H1 (cell line): ENCODE results near the gene RAP1B. TPM values are rescaled to one million over a fixed set of nuclear protein-coding genes. Genes with fewer than 3 reads are reported as not detected.

Experiments
- CTCF ChIA-PET: fragments of 300-600 bp; sonication (Branson Sonifier 250); formaldehyde crosslinking; loops from one replicate; lab custom pipeline; 2021; ENCODE audit not compliant: partially characterized antibody; lab: Charles Lee
- POLR2A ChIA-PET: fragments of 300-600 bp; sonication (Branson Sonifier 250); formaldehyde crosslinking; loops from one replicate; lab custom pipeline; 2021; ENCODE audit warnings: inconsistent platforms; ENCODE audit not compliant: partially characterized antibody; lab: Charles Lee
- DNase-seq, 2 experiments: peaks; one replicate each; pipeline versions ENCODE4 v3.0.0 to v3.0.0-alpha.2; 2010 to 2022; ENCODE audit warnings: low spot score in 2 of 2, low read depth in 1 of 2, mixed read lengths in 1 of 2
- FAIRE-seq: peaks from 2 replicates; lab custom pipeline; 2011; peaks lifted over from hg19 to GRCh38; lab: Jason Lieb, UNC
- H2AFZ ChIP-seq: 2 replicates; pipeline ENCODE4 v1.8.1; 2012; ENCODE audit warnings: low read length, inconsistent platforms
- H2AK5ac ChIP-seq: 2 replicates; pipeline ENCODE4 v1.6.1; 2013; ENCODE audit warnings: low read depth, low read length
- H2BK120ac ChIP-seq: replicated peaks from 2 replicates; pipeline ENCODE3; 2013; ENCODE audit warnings: low read depth, low read length, inconsistent platforms
- H2BK12ac ChIP-seq: 2 replicates; pipeline ENCODE4 v1.6.1; 2013; ENCODE audit warnings: low read depth, low read length
- H2BK15ac ChIP-seq: 2 replicates; pipeline ENCODE4 v1.6.1; 2013; ENCODE audit warnings: low read length
- H2BK20ac ChIP-seq: 2 replicates; pipeline ENCODE4 v1.6.1; 2013; ENCODE audit warnings: low read length
- H2BK5ac ChIP-seq: 2 replicates; pipeline ENCODE4 v1.6.1; 2013; ENCODE audit warnings: low read depth, low read length
- H3K14ac ChIP-seq: 2 replicates; pipeline ENCODE4 v1.6.1; 2013; ENCODE audit warnings: inconsistent platforms; ENCODE audit not compliant: insufficient read length
- H3K18ac ChIP-seq: 2 replicates; pipeline ENCODE4 v1.6.1; 2013; ENCODE audit warnings: low read length; ENCODE audit errors: extremely low read depth
- H3K23ac ChIP-seq: 2 replicates; pipeline ENCODE4 v1.6.1; 2013; ENCODE audit warnings: inconsistent platforms; ENCODE audit not compliant: insufficient read length
- H3K23me2 ChIP-seq: 2 replicates; pipeline ENCODE4 v1.6.1; 2013; ENCODE audit warnings: low read depth, low read length
- H3K27ac ChIP-seq: 2 replicates; pipeline ENCODE4 v1.6.1; 2011; ENCODE audit warnings: low read depth, low read length, inconsistent platforms
- H3K27me3 ChIP-seq, 4 experiments: replicated peaks in 1 of 4; 1 replicate in 1 of 4; 2 replicates in 3 of 4; pipeline versions ENCODE4 v1.6.1 to v1.8.1; 2011 to 2013; ENCODE audit warnings: low read length in 3 of 4, mild to moderate bottlenecking in 3 of 4, inconsistent platforms in 2 of 4, mixed read lengths in 2 of 4, moderate library complexity in 1 of 4; ENCODE audit not compliant: control insufficient read depth in 3 of 4, insufficient read depth in 3 of 4; ENCODE audit errors: extremely low read depth in 1 of 4
- H3K36me3 ChIP-seq, 4 experiments: 2 replicates each; pipeline versions ENCODE4 v1.6.1 to v1.8.1; 2011 to 2013; ENCODE audit warnings: mild to moderate bottlenecking in 4 of 4, low read length in 3 of 4, moderate library complexity in 2 of 4, control low read depth in 1 of 4, inconsistent platforms in 1 of 4; ENCODE audit not compliant: insufficient read depth in 4 of 4, control insufficient read depth in 2 of 4
- H3K4ac ChIP-seq: replicated peaks from 2 replicates; pipeline ENCODE3; 2013; ENCODE audit warnings: low read length, low read depth, mixed read lengths, inconsistent platforms; ENCODE audit not compliant: insufficient read length
- H3K4me1 ChIP-seq, 4 experiments: replicated peaks in 1 of 4; 1 replicate in 1 of 4; 2 replicates in 3 of 4; pipeline versions ENCODE4 v1.6.1 to v1.8.1; 2011 to 2013; ENCODE audit warnings: low read length in 3 of 4, inconsistent platforms in 2 of 4, mixed read lengths in 1 of 4; ENCODE audit not compliant: insufficient read depth in 4 of 4, control insufficient read depth in 3 of 4
- H3K4me2 ChIP-seq, 2 experiments: 2 replicates each; pipeline versions ENCODE4 v1.6.1 to v1.8.1; 2011 to 2013; ENCODE audit warnings: low read depth in 2 of 2, low read length in 2 of 2, control low read depth in 1 of 2, inconsistent platforms in 1 of 2, mild to moderate bottlenecking in 1 of 2; ENCODE audit not compliant: insufficient read depth in 1 of 2
- H3K4me3 ChIP-seq, 4 experiments: fragments of 200-600, 300-600 bp in 1 of 4; sonication (generic), shearing (Covaris generic), sonication (Bioruptor Twin) in 1 of 4; 2 replicates each; pipeline versions ENCODE4 v1.5.1 to v1.8.1; 2011 to 2016; ENCODE audit warnings: low read length in 4 of 4, low read depth in 3 of 4, control low read depth in 2 of 4, inconsistent platforms in 2 of 4, mild to moderate bottlenecking in 2 of 4, mixed read lengths in 1 of 4, moderate library complexity in 1 of 4; ENCODE audit not compliant: insufficient read depth in 2 of 4; ENCODE audit errors: extremely low read depth in 1 of 4
- H3K56ac ChIP-seq: replicated peaks from 2 replicates; pipeline ENCODE3; 2013; ENCODE audit warnings: low read depth, mild to moderate bottlenecking, mixed read lengths, low read length, inconsistent platforms; ENCODE audit not compliant: insufficient read length
- H3K79me1 ChIP-seq: 2 replicates; pipeline ENCODE4 v1.6.1; 2013; ENCODE audit warnings: low read depth, low read length, control low read depth
- H3K79me2 ChIP-seq, 2 experiments: 2 replicates each; pipeline versions ENCODE4 v1.6.1 to v1.8.1; 2012 to 2013; ENCODE audit warnings: low read length in 2 of 2, mild to moderate bottlenecking in 2 of 2, inconsistent platforms in 1 of 2; ENCODE audit not compliant: insufficient read depth in 2 of 2, control insufficient read depth in 1 of 2
- H3K9ac ChIP-seq, 4 experiments: replicated peaks in 1 of 4; 1 replicate in 1 of 4; 2 replicates in 3 of 4; pipeline versions ENCODE4 v1.6.1 to v1.8.1; 2011 to 2013; ENCODE audit warnings: low read depth in 3 of 4, low read length in 3 of 4, control low read depth in 2 of 4, mild to moderate bottlenecking in 2 of 4, moderate library complexity in 2 of 4, inconsistent platforms in 1 of 4; ENCODE audit errors: extremely low read depth in 1 of 4
- H3K9me3 ChIP-seq, 2 experiments: 2 replicates each; pipeline versions ENCODE4 v1.6.1 to v1.8.1; 2012 to 2013; ENCODE audit warnings: mild to moderate bottlenecking in 2 of 2, moderate library complexity in 2 of 2, control low read depth in 1 of 2, inconsistent platforms in 1 of 2, low read depth in 1 of 2, low read length in 1 of 2, mixed read lengths in 1 of 2; ENCODE audit not compliant: insufficient read depth in 2 of 2
- H4K20me1 ChIP-seq, 2 experiments: replicated peaks in 1 of 2; 2 replicates each; pipeline versions ENCODE3 to v1.8.1; 2011 to 2013; ENCODE audit warnings: inconsistent platforms in 2 of 2, low read length in 2 of 2, mild to moderate bottlenecking in 1 of 2; ENCODE audit not compliant: insufficient read depth in 2 of 2, control insufficient read depth in 1 of 2
- H4K5ac ChIP-seq: 2 replicates; pipeline ENCODE4 v1.6.1; 2013; ENCODE audit warnings: low read length, low read depth, mixed read lengths, inconsistent platforms; ENCODE audit not compliant: insufficient read length
- H4K8ac ChIP-seq: 2 replicates; pipeline ENCODE4 v1.8.0; 2013; ENCODE audit warnings: mild to moderate bottlenecking, moderate library complexity, low read length, inconsistent platforms; ENCODE audit not compliant: insufficient read depth; ENCODE audit errors: extremely low read depth
- H4K91ac ChIP-seq: replicated peaks from 2 replicates; pipeline ENCODE3; 2013; ENCODE audit warnings: low read length, mixed read lengths, inconsistent platforms; ENCODE audit not compliant: insufficient read length
- FOSL1 ChIP-seq: IDR thresholded peaks from 2 replicates; pipeline ENCODE4 v1.6.1; 2011; ENCODE audit warnings: mild to moderate bottlenecking, low read depth, low read length, moderate library complexity; ENCODE audit not compliant: insufficient read depth
- KDM5A ChIP-seq: fragments of 200-600 bp; IDR thresholded peaks from 2 replicates; pipeline ENCODE4 v1.7.1; 2012; ENCODE audit warnings: mild to moderate bottlenecking, low read length, inconsistent platforms, mixed read lengths
- MAFK ChIP-seq: IDR thresholded peaks from 2 replicates; pipeline ENCODE4 v1.6.1; 2012; ENCODE audit warnings: low read depth, mild to moderate bottlenecking, improper control_type of control experiment, low read length
- RAD21 ChIP-seq, 2 experiments: IDR thresholded peaks in 1 of 2; conservative IDR thresholded peaks in 1 of 2; 2 replicates each; pipeline ENCODE4 v1.6.1; 2011; ENCODE audit warnings: low read depth in 2 of 2, low read length in 2 of 2, improper control_type of control experiment in 1 of 2, inconsistent platforms in 1 of 2, mild to moderate bottlenecking in 1 of 2, moderate library complexity in 1 of 2
- WGBS, 2 experiments: shearing (Covaris generic) in 1 of 2; methylation state at CpG; one replicate each; pipeline versions ENCODE4 v1.1.6 to v1.1.7; 2013 to 2015; ENCODE audit warnings: low lambda C conversion rate in 2 of 2, mixed read lengths in 2 of 2, inconsistent platforms in 1 of 2, low coverage in 1 of 2, missing lambda C conversion rate in 1 of 2; ENCODE audit not compliant: insufficient replicate concordance in 2 of 2, insufficient coverage in 1 of 2, insufficient read length in 1 of 2; ENCODE audit errors: extremely low coverage in 1 of 2, missing lambda C conversion rate in 1 of 2; 5-methylcytosine and 5-hydroxymethylcytosine counted together
- polyA plus RNA-seq, 7 experiments: library from polyadenylated mRNA; depleted of rRNA in 3 of 7; stranded (reverse) in 5 of 7; unstranded in 2 of 7; fragments of >200 nt in 5 of 7; fragments of 200-250 nt in 2 of 7; gene quantifications; 1 replicate in 5 of 7; 2 replicates in 1 of 7; 4 replicates in 1 of 7; pipeline versions ENCODE4 v1.2.1 to v1.2.3, GENCODE V29; 2011 to 2013; ENCODE audit warnings: missing spikeins in 2 of 7, mixed read lengths in 2 of 7
- total RNA-seq: library from RNA; stranded (reverse); fragmentation: NEBNext Ultra II Directional; extraction: Animal tissue kit (Norgen Biotek cat#: 25700); gene quantifications from 2 replicates; pipeline ENCODE4 v1.2.1, GENCODE V29; 2021

The RAP1B gene
- total and polyA plus RNA-seq, 2 of the 8 experiments (the other 6 are each of a cell fraction or from before 2014, with no cell fraction given) = 61.4 to 112 TPM

GRCh38 chr12:68612697-68613096 is 2.0 kb downstream of the RAP1B start:
- no peaks in the 10 kb centered on the region for H3K9me3 ChIP-seq
- peak overlapping the region; percentile 66 to 68; a peak in 1 of 4 replicates for H3K4me2 ChIP-seq
- no peak overlapping the region for H4K5ac ChIP-seq
- no peak overlapping the region for H2BK20ac ChIP-seq
- peaks cover 4% of the 10 kb centered on the region; the same call in 1 of the 2 replicates for H3K23me2 ChIP-seq
- no peak overlapping the region for H4K8ac ChIP-seq
- no peak overlapping the region for H2BK5ac ChIP-seq
- FAIRE-seq (no peak), DNase-seq (no peak)
- H4K20me1 ChIP-seq = peaks cover 12 to 16% of the 10 kb centered on the region in 2 experiments
- H3K4ac ChIP-seq = no peak overlapping the region
- CTCF ChIA-PET = interaction anchor here (0.6 kb wide), 1 partner anchor 41 kb away, joined by 3 read pairs; no protein-coding TSS in a partner anchor
- peaks cover 0 to 5% (median 0%) of the 10 kb centered on the region in 4 experiments; a peak in 2 of 8 replicates for H3K36me3 ChIP-seq
- H3K79me2 ChIP-seq = peaks cover 8 to 64% of the 10 kb centered on the region in 2 experiments
- POLR2A ChIA-PET = interaction anchor here (1.0 kb wide), 1 partner anchor 8 kb away, joined by 3 read pairs; no protein-coding TSS in a partner anchor
- H2BK120ac ChIP-seq = no peak overlapping the region
- H2AFZ ChIP-seq = no peak overlapping the region
- H3K4me1 ChIP-seq = peaks cover 0 to 11% (median 6%) of the 10 kb centered on the region in 4 experiments; a peak in 6 of 7 replicates
- 91% methylated on average over 6 of the region's 6 CpGs; no CpG with 5 or more reads in 1 of the 2 experiments for WGBS, 2 experiments
- H3K56ac ChIP-seq = no peak overlapping the region
- H3K4me3 ChIP-seq = peak overlapping the region in 1 of 4 experiments; percentile 84; a peak in 2 of 8 replicates
- H2BK12ac ChIP-seq = no peak overlapping the region
- no peak overlapping the region for H3K18ac ChIP-seq
- no peak overlapping the region for H3K9ac ChIP-seq
- H3K14ac ChIP-seq = no peak overlapping the region
- no peak overlapping the region for H2BK15ac ChIP-seq
- H3K79me1 ChIP-seq = 0 out of 2 replicates have a peak, but pooled peaks cover 2% of the 10 kb centered on the region
- H4K91ac ChIP-seq = no peak overlapping the region
- no peak overlapping the region for H2AK5ac ChIP-seq
- H3K23ac ChIP-seq = no peak overlapping the region
- no peaks in the 10 kb centered on the region for H3K27me3 ChIP-seq
- no peak overlapping the region for H3K27ac ChIP-seq
- TF ChIP-seq MAFK (no peak), KDM5A (no peak), FOSL1 (no peak), RAD21 (IDR thresholded peaks at IDR 0.05 in 1 of 2, conservative IDR thresholded peaks at IDR 0.05 in 1 of 2; ENCODE audit: low read depth in 2 of 2, low read length in 2 of 2) (no peak)
